HG02642 (cell line): ENCODE data around the gene SH3PXD2B.
A peak's percentile ranks its signal among the peaks of the same experiment; 100 is the strongest.
"Not testable (repeated sequence)": the region's sequence is repeated elsewhere in the genome, so short reads cannot be mapped to it uniquely, and the experiment has no call there.

ENCODE experiments used
- ATAC-seq: cut with Tn5 transposase; IDR thresholded peaks from one replicate; pipeline ENCODE4 v1.9.1; 2021; ENCODE audit warnings: mild to moderate bottlenecking; ENCODE audit not compliant: unreplicated experiment, poor library complexity

The SH3PXD2B gene

GRCh38 chr5:172319708-172320441, 134.4 kb downstream of the SH3PXD2B start:
- ATAC-seq = no peak

- peak; percentile 64 for ATAC-seq
These were observed 138.5 kb downstream of the SH3PXD2B start for GRCh38 chr5:172315587-172316493.

- ATAC-seq = no peak
These were observed 140.4 kb downstream of the SH3PXD2B start for GRCh38 chr5:172313915-172314314.

GRCh38 chr5:172312286-172312685, 142.0 kb downstream of the SH3PXD2B start:
- ATAC-seq = no peak

GRCh38 chr5:172311605-172312004, 142.7 kb downstream of the SH3PXD2B start:
- ATAC-seq = no peak

- no peak for ATAC-seq
These were observed 143.3 kb downstream of the SH3PXD2B start for GRCh38 chr5:172311026-172311425.

GRCh38 chr5:172305380-172305779, 148.9 kb downstream of the SH3PXD2B start:
- no peak for ATAC-seq

GRCh38 chr5:172303572-172304335, 150.6 kb downstream of the SH3PXD2B start:
- no peak for ATAC-seq

- no peak for ATAC-seq
These were observed 151.2 kb downstream of the SH3PXD2B start for GRCh38 chr5:172303162-172303561.

GRCh38 chr5:172302047-172302710, 152.1 kb downstream of the SH3PXD2B start:
- ATAC-seq = no peak

GRCh38 chr5:172299916-172300439, 154.3 kb downstream of the SH3PXD2B start:
- ATAC-seq = no peak

- ATAC-seq = no peak
These were observed 159.5 kb downstream of the SH3PXD2B start for GRCh38 chr5:172294831-172295230.

GRCh38 chr5:172293745-172294342, 160.5 kb downstream of the SH3PXD2B start:
- ATAC-seq = no peak

GRCh38 chr5:172293054-172293744, 161.1 kb downstream of the SH3PXD2B start:
- peak; percentile 89 for ATAC-seq

- ATAC-seq = not testable (repeated sequence)
These were observed 162.5 kb downstream of the SH3PXD2B start for GRCh38 chr5:172291837-172292236.

- no peak for ATAC-seq
These were observed 165.9 kb downstream of the SH3PXD2B start for GRCh38 chr5:172288465-172288864.

- ATAC-seq = not testable (repeated sequence)
These were observed 167.2 kb downstream of the SH3PXD2B start for GRCh38 chr5:172287140-172287539.

GRCh38 chr5:172285226-172286143, 168.8 kb downstream of the SH3PXD2B start:
- ATAC-seq = no peak
